Smooth muscle cell (in vitro differentiated cells): ENCODE measurements around the gene ALAD. TPM values are rescaled to one million over a fixed set of nuclear protein-coding genes. Genes with fewer than 3 reads are reported as not detected.

ENCODE experiments used
- DNase-seq: peaks from one replicate; lab custom pipeline; 2025; ENCODE audit not compliant: unreplicated experiment; lab: John Stamatoyannopoulos, UW
- H2AFZ ChIP-seq: fragments of 200-600 bp; sonication (generic); 2 replicates; pipeline ENCODE4 v1.6.0; 2016; ENCODE audit warnings: antibody characterized with exemption, low read depth, mild to moderate bottlenecking
- H3F3A ChIP-seq: fragments of 200-600 bp; sonication (generic); 2 replicates; pipeline ENCODE4 v1.6.0; 2017; ENCODE audit warnings: antibody characterized with exemption, low read depth
- H3K27ac ChIP-seq: fragments of 200-600 bp; sonication (generic); 2 replicates; pipeline ENCODE4 v1.5.1; 2016; ENCODE audit warnings: low read depth, mild to moderate bottlenecking
- H3K27me3 ChIP-seq: fragments of 200-600 bp; sonication (generic); 2 replicates; pipeline ENCODE4 v1.6.1; 2016; ENCODE audit warnings: low read depth, mild to moderate bottlenecking
- H3K36me3 ChIP-seq: fragments of 200-600 bp; sonication (generic); 2 replicates; pipeline ENCODE4 v1.5.1; 2016; ENCODE audit warnings: low read depth
- H3K4me1 ChIP-seq: fragments of 200-600 bp; sonication (generic); 2 replicates; pipeline ENCODE4 v1.5.1; 2016; ENCODE audit warnings: low read depth
- H3K4me2 ChIP-seq: fragments of 200-600 bp; sonication (generic); 2 replicates; pipeline ENCODE4 v1.6.0; 2016; ENCODE audit warnings: mild to moderate bottlenecking
- H3K4me3 ChIP-seq: fragments of 200-600 bp; sonication (generic); 2 replicates; pipeline ENCODE4 v1.5.1; 2016; ENCODE audit warnings: mild to moderate bottlenecking
- H3K79me2 ChIP-seq: fragments of 200-600 bp; sonication (generic); 2 replicates; pipeline ENCODE4 v1.6.0; 2016; ENCODE audit warnings: low read depth, mild to moderate bottlenecking
- H3K9ac ChIP-seq: fragments of 200-600 bp; sonication (generic); 2 replicates; pipeline ENCODE4 v1.6.0; 2016; ENCODE audit warnings: low read depth
- H3K9me3 ChIP-seq: fragments of 200-600 bp; sonication (generic); replicated peaks from 2 replicates; pipeline ENCODE4 v1.5.1; 2016; ENCODE audit warnings: low read depth
- H4K20me1 ChIP-seq: fragments of 200-600 bp; sonication (generic); 2 replicates; pipeline ENCODE4 v1.6.0; 2016; ENCODE audit warnings: low read depth
- whole genome bisulfite sequencing: methylation state at CpG from one replicate; pipeline ENCODE4 v1.1.7; 2016; ENCODE audit warnings: low lambda C conversion rate; 5-methylcytosine and 5-hydroxymethylcytosine counted together
- polyA plus RNA-seq: library from polyadenylated mRNA; unstranded; fragments of >200 nt; fragmentation: Nextera tagmentation; extraction: Ambion mirVana; gene quantifications from 2 replicates; pipeline ENCODE4 v1.2.1, GENCODE V29; 2016
- total RNA-seq: library from RNA; depleted of rRNA; stranded (reverse); fragments of >200 nt; gene quantifications from 2 replicates; pipeline ENCODE4 v1.2.3, GENCODE V29; 2014
- TF ChIP-seq, protein P1 (sequence below): fragments of 200-600 bp; sonication (generic); IDR thresholded peaks from 2 replicates; pipeline ENCODE4 v1.5.1; 2017; ENCODE audit warnings: borderline replicate concordance, mild to moderate bottlenecking, antibody characterized with exemption; ENCODE audit not compliant: insufficient read depth, poor library complexity, severe bottlenecking

The ALAD gene
- total and polyA plus RNA-seq, 2 experiments from 2014 or later = 7.1 to 15.4 TPM

DNA sequence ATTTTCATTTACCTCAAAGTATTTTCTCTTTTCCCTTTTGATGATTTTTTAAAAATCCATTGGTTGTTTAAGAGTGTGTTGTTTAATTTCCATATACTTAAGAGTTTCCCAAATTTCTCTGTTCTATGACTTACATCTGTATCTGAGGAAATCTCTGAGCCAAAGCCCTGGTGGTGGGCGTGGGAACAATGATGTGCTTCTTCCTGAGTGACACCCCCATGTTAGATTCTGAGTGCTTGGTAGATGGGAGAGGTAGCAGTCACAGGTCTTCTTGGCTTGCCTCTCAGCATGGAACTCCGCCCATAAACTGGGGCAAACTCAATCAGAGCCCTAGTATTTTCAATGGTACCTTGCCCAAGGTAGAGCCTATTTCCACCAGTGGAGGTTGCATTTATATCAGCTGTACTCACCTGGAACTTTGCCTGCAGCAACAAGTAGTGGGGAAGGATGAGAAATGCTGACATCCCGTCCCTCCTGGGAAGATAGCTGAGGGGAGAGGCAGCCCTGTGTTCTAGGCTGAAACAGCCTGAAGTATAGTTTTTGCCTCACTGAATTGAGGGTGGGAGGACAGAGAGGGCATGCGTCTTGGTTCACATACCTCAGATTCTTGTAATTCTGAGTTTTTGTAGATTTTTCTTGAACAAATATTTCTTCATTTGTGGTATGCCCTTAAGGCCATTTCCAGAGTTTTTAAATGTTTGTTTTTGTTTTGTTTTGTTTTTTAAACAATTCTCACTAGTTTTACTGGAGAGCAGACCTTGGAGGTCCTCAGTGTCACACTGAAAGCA lies 35.8 kb upstream of the ALAD start:
- no peak overlapping the region for H3K9ac ChIP-seq
- no peak overlapping the region for H2AFZ ChIP-seq
- H3K4me1 ChIP-seq = no peaks in the 10 kb centered on the region
- no peaks in the 10 kb centered on the region for H3K79me2 ChIP-seq
- no peaks in the 10 kb centered on the region for H3K36me3 ChIP-seq
- H3K27me3 ChIP-seq = peaks cover 6% of the 10 kb centered on the region
- 66% methylated on average over 4 of the region's 4 CpGs for WGBS
- TF ChIP-seq, protein P1, sequence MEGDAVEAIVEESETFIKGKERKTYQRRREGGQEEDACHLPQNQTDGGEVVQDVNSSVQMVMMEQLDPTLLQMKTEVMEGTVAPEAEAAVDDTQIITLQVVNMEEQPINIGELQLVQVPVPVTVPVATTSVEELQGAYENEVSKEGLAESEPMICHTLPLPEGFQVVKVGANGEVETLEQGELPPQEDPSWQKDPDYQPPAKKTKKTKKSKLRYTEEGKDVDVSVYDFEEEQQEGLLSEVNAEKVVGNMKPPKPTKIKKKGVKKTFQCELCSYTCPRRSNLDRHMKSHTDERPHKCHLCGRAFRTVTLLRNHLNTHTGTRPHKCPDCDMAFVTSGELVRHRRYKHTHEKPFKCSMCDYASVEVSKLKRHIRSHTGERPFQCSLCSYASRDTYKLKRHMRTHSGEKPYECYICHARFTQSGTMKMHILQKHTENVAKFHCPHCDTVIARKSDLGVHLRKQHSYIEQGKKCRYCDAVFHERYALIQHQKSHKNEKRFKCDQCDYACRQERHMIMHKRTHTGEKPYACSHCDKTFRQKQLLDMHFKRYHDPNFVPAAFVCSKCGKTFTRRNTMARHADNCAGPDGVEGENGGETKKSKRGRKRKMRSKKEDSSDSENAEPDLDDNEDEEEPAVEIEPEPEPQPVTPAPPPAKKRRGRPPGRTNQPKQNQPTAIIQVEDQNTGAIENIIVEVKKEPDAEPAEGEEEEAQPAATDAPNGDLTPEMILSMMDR = no peak
- H3K9me3 ChIP-seq = no peaks in the 10 kb centered on the region
- no peaks in the 10 kb centered on the region for H3F3A ChIP-seq
- H3K27ac ChIP-seq = no peak overlapping the region
- H3K4me3 ChIP-seq = no peak overlapping the region
- no peak overlapping the region for H3K4me2 ChIP-seq
- no peak for DNase-seq
- no peaks in the 10 kb centered on the region for H4K20me1 ChIP-seq

DNA sequence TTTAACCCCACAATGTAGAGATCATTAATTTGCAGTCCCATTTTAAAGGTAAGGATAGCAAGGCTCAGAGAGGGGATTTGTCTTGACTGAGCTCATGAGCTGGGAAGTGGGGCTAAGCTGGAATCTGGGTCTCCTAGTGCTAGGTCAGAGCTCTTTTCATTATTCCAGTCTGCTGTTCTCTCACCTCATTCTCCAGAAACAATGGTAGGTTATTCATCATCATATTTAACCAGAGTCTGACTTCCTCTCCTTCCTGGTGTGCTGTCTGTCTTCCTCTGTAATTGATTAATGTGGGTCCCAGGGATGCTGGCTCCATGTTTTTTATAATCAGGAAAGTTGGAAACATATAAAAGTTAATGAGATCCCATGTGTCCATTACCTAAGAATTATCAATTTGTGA lies 30.1 kb upstream of the ALAD start:
- TF ChIP-seq, protein P1 = no peak

DNA sequence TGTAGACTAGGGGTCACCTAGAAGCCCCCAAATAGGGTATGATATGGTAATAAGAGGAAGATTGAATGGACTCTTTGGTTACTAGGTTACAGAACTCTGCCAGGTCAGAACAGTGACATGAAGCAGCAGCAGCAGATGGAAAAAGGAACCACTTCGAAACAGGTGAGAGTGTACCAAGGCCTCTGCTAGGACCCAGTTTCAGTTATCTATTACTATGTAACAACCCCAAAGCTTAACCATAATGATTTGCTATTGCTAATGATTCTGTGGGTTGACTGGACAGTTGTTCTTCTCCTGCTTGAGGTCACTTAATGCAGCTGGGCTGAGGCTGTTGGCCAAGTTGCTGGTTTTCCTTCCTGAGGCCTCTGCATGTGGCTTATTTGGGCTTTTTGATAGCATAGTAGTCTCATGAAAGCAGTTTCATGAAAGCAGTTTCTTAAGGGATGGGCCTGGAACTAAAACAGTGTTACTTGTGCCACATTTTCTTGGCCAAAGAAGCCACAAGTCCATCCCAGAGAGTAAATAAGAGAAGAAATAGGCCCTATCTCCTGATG lies 27.1 kb upstream of the ALAD start:
- WGBS = 92% methylated on average over 1 of the region's 1 CpG
- peaks cover 9% of the 10 kb centered on the region for H3K4me1 ChIP-seq
- no peak overlapping the region for H3K4me3 ChIP-seq
- TF ChIP-seq, protein P1 = no peak
- H3K27ac ChIP-seq = no peak overlapping the region
- no peaks in the 10 kb centered on the region for H3K36me3 ChIP-seq
- no peak overlapping the region for H2AFZ ChIP-seq
- DNase-seq = no peak
- no peaks in the 10 kb centered on the region for H3K79me2 ChIP-seq
- peaks cover 6% of the 10 kb centered on the region for H3K27me3 ChIP-seq
- no peaks in the 10 kb centered on the region for H3K9me3 ChIP-seq
- H3K9ac ChIP-seq = no peak overlapping the region
- H4K20me1 ChIP-seq = no peaks in the 10 kb centered on the region
- H3F3A ChIP-seq = no peaks in the 10 kb centered on the region
- no peak overlapping the region for H3K4me2 ChIP-seq

More for the DNA sequence above, 30.1 kb upstream of the ALAD start:
- no peak overlapping the region for H3K4me3 ChIP-seq
- no peaks in the 10 kb centered on the region for H3K79me2 ChIP-seq
- no peak overlapping the region for H3K9ac ChIP-seq
- DNase-seq = no peak
- no peak overlapping the region for H2AFZ ChIP-seq
- H3K4me2 ChIP-seq = no peak overlapping the region
- H3K4me1 ChIP-seq = no peaks in the 10 kb centered on the region
- H4K20me1 ChIP-seq = no peaks in the 10 kb centered on the region
- no peaks in the 10 kb centered on the region for H3K9me3 ChIP-seq
- no peaks in the 10 kb centered on the region for H3F3A ChIP-seq
- no peak overlapping the region for H3K27ac ChIP-seq
- no peaks in the 10 kb centered on the region for H3K36me3 ChIP-seq
- H3K27me3 ChIP-seq = peaks cover 6% of the 10 kb centered on the region
